Measurements from ENCODE around the gene POLA1.
A peak's percentile ranks its signal among the peaks of the same experiment; 100 is the strongest.

The POLA1 gene

DNA sequence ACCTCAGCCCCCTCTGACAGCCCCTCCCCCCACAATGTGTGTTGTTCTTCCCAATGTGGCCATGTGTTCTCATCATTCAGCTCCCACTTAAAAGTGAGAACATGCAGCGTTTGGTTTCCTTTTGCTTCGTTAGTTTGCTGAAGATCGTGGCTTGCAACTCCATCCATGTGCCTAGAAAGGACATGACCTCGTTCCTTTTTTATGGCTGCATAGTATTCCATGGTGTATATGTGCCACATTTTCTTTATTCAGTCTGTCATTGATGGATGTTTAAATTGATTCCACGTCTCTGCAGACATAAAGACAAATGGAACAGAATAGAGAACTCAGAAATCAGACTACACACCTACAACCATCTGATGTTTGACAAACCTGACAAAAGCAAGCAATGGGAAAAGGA lies 276.1 kb downstream of the POLA1 start:
- Mint-ChIP-seq H3K27me3 (ENCODE audit: low read depth) (no peaks in the 10 kb centered on the region), H3K4me1 (ENCODE audit: low read depth) (no peaks in the 10 kb centered on the region), H3K4me3 (no peak overlapping the region), H3K36me3 (ENCODE audit: low read depth) (no peaks in the 10 kb centered on the region), H3K9me3 (no peaks in the 10 kb centered on the region), H3K27ac (no peak overlapping the region)

DNA sequence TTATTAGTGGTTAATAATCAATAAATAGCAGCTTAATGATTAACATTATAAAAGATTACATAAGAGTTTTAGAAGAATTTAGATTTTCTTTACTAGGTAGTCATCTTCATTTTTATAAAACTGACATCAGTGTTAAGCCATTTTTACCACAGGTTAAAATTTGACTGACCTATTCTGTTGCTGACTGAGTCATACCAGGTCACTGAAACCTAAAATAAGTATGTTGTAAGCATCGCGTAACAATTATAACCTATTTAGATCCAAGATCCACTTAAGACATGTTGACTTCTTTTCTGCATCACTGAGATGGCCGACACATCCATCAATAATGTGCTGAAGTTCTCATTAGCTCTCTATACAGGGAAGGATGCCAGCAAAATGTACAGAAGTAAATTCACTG lies 285.4 kb downstream of the POLA1 start:
- no peaks in the 10 kb centered on the region for H3K27me3 Mint-ChIP-seq (ENCODE audit: low read depth)
- H3K4me1 Mint-ChIP-seq (ENCODE audit: low read depth), result no peaks in the 10 kb centered on the region
- no peaks in the 10 kb centered on the region for H3K36me3 Mint-ChIP-seq (ENCODE audit: low read depth)
- no peak overlapping the region for H3K27ac Mint-ChIP-seq
- H3K9me3 Mint-ChIP-seq, result no peaks in the 10 kb centered on the region
- H3K4me3 Mint-ChIP-seq, result no peak overlapping the region

DNA sequence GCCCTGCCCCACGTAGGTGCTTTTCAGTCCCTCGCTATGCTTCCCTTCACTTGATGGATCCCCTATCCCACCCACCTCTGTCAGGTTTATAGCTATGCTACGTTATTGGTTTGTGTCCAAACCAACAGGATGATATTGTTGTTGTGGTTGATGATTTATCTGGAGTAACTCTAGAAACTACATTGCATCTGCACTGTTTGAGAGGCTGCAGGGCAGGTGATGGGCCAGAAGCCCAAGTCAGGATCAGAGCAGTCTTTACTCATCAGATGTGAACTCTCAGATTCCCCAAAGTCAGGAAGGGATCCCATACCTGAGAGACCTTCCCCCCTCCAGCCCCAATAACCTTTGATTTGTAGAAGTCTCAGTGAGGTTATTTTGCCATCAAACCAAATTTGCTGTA lies 287.3 kb downstream of the POLA1 start:
- Mint-ChIP-seq H3K4me3 (no peak overlapping the region), H3K4me1 (ENCODE audit: low read depth) (no peaks in the 10 kb centered on the region), H3K9me3 (no peaks in the 10 kb centered on the region), H3K36me3 (ENCODE audit: low read depth) (no peaks in the 10 kb centered on the region), H3K27ac (no peak overlapping the region), H3K27me3 (ENCODE audit: low read depth) (no peaks in the 10 kb centered on the region)

GRCh38 chrX:24982306-24982965 lies 288.7 kb downstream of the POLA1 start:
- H3K36me3 Mint-ChIP-seq (ENCODE audit: low read depth), result no peaks in the 10 kb centered on the region
- no peaks in the 10 kb centered on the region for H3K27me3 Mint-ChIP-seq (ENCODE audit: low read depth)
- H3K4me1 Mint-ChIP-seq (ENCODE audit: low read depth), result no peaks in the 10 kb centered on the region
- no peak overlapping the region for H3K27ac Mint-ChIP-seq
- H3K4me3 Mint-ChIP-seq, result no peak overlapping the region
- no peaks in the 10 kb centered on the region for H3K9me3 Mint-ChIP-seq

- Mint-ChIP-seq H3K27me3 (ENCODE audit: low read depth) (no peaks in the 10 kb centered on the region), H3K4me1 (ENCODE audit: low read depth) (no peaks in the 10 kb centered on the region), H3K27ac (no peak overlapping the region), H3K36me3 (ENCODE audit: low read depth) (no peaks in the 10 kb centered on the region), H3K4me3 (no peak overlapping the region), H3K9me3 (no peaks in the 10 kb centered on the region)
Measured at GRCh38 chrX:24983931-24984330, 290.2 kb downstream of the POLA1 start.

DNA sequence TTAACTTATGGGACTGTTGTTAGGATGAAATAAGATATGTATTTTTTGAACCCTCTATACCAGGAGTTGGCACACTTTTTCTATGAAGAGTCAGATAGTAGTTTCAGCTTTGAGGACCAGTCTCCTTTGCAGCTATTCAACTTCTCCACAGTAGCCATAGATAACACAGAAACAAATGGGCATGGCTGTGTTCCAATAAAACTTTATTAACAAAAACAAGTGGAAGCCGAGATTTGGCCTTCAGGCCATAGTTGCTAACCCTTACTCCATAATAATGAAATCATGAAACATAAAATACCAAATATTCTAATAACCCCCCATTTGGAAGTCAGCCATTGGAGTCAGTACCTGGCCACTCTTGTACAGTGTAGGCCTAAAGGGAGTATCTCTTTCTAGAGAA lies 291.4 kb downstream of the POLA1 start:
- H3K4me3 Mint-ChIP-seq, result no peak overlapping the region
- H3K4me1 Mint-ChIP-seq (ENCODE audit: low read depth), result no peaks in the 10 kb centered on the region
- no peak overlapping the region for H3K27ac Mint-ChIP-seq

GRCh38 chrX:24987731-24988130 lies 294.0 kb downstream of the POLA1 start:
- H3K4me1 Mint-ChIP-seq (ENCODE audit: low read depth), result no peaks in the 10 kb centered on the region
- H3K4me3 Mint-ChIP-seq, result no peak overlapping the region
- H3K27ac Mint-ChIP-seq, result no peak overlapping the region
- H3K9me3 Mint-ChIP-seq, result no peaks in the 10 kb centered on the region
- no peaks in the 10 kb centered on the region for H3K27me3 Mint-ChIP-seq (ENCODE audit: low read depth)
- peaks cover 2% of the 10 kb centered on the region for H3K36me3 Mint-ChIP-seq (ENCODE audit: low read depth)

More for the DNA sequence above, 291.4 kb downstream of the POLA1 start:
- Mint-ChIP-seq H3K9me3 (no peaks in the 10 kb centered on the region), H3K27me3 (ENCODE audit: low read depth) (no peaks in the 10 kb centered on the region), H3K36me3 (ENCODE audit: low read depth) (no peaks in the 10 kb centered on the region)

- Mint-ChIP-seq H3K4me3 (no peak overlapping the region), H3K27me3 (ENCODE audit: low read depth) (no peaks in the 10 kb centered on the region), H3K9me3 (no peaks in the 10 kb centered on the region), H3K4me1 (ENCODE audit: low read depth) (no peaks in the 10 kb centered on the region), H3K36me3 (ENCODE audit: low read depth) (peaks cover 2% of the 10 kb centered on the region), H3K27ac (no peak overlapping the region)
Measured at GRCh38 chrX:24988314-24988713, 294.6 kb downstream of the POLA1 start.

- Mint-ChIP-seq H3K4me1 (ENCODE audit: low read depth) (no peaks in the 10 kb centered on the region), H3K4me3 (no peak overlapping the region), H3K9me3 (no peaks in the 10 kb centered on the region), H3K36me3 (ENCODE audit: low read depth) (peaks cover 2% of the 10 kb centered on the region), H3K27me3 (ENCODE audit: low read depth) (no peaks in the 10 kb centered on the region), H3K27ac (no peak overlapping the region)
Measured at GRCh38 chrX:24990535-24990934, 296.8 kb downstream of the POLA1 start.

GRCh38 chrX:24993879-24994278 lies 300.2 kb downstream of the POLA1 start:
- no peak overlapping the region for H3K4me3 Mint-ChIP-seq
- no peaks in the 10 kb centered on the region for H3K4me1 Mint-ChIP-seq (ENCODE audit: low read depth)
- no peaks in the 10 kb centered on the region for H3K27me3 Mint-ChIP-seq (ENCODE audit: low read depth)
- no peaks in the 10 kb centered on the region for H3K9me3 Mint-ChIP-seq
- peaks cover 2% of the 10 kb centered on the region for H3K36me3 Mint-ChIP-seq (ENCODE audit: low read depth)
- H3K27ac Mint-ChIP-seq, result no peak overlapping the region

DNA sequence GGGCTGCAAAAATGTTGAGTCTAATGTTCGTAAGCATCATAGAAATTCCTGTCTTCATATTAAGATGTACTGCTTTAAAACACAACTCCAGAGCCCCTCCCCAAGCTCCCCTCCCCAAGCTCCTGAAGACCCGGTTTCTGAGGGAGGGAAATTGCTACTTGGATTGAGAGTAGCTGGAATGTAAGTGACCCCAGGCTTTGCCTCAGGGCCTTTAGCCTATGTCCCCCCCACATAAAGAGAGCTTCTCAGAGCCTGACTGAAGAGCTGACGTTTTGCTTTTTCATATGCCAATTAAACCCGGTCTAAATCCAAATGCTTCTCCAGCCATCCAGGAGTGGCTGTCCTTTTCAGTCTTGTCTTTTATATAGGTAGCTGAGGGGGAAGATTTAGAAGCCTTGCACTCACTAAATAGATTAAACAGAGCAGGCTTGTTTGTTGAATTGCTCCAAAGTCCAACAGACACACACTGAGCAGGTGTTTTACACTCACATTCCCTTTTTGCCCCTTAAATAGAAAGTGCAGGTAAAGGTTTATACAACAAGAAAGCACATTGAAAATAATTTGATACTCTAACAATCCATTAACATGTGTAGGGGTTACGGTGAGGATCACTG lies 302.5 kb downstream of the POLA1 start:
- Mint-ChIP-seq H3K4me3 (no peak overlapping the region), H3K27me3 (ENCODE audit: low read depth) (peaks cover under 1% of the 10 kb centered on the region), H3K4me1 (ENCODE audit: low read depth) (no peaks in the 10 kb centered on the region), H3K27ac (no peak overlapping the region), H3K36me3 (ENCODE audit: low read depth) (no peaks in the 10 kb centered on the region), H3K9me3 (no peaks in the 10 kb centered on the region)

- Mint-ChIP-seq H3K36me3 (ENCODE audit: low read depth) (peaks cover 2% of the 10 kb centered on the region), H3K4me3 (no peak overlapping the region), H3K27me3 (ENCODE audit: low read depth) (peaks cover 23% of the 10 kb centered on the region)
Measured at GRCh38 chrX:24999511-24999910, 305.8 kb downstream of the POLA1 start.

GRCh38 chrX:25001808-25002660 lies 308.3 kb downstream of the POLA1 start:
- Mint-ChIP-seq H3K9me3 (no peaks in the 10 kb centered on the region), H3K36me3 (ENCODE audit: low read depth) (peaks cover 4% of the 10 kb centered on the region), H3K27me3 (ENCODE audit: low read depth) (peaks cover 37% of the 10 kb centered on the region), H3K4me1 (ENCODE audit: low read depth) (peaks cover 14% of the 10 kb centered on the region), H3K27ac (no peak overlapping the region), H3K4me3 (no peak overlapping the region)

More at GRCh38 chrX:24999511-24999910, 305.8 kb downstream of the POLA1 start:
- H3K27ac Mint-ChIP-seq, result no peak overlapping the region
- H3K4me1 Mint-ChIP-seq (ENCODE audit: low read depth), result peaks cover 6% of the 10 kb centered on the region
- no peaks in the 10 kb centered on the region for H3K9me3 Mint-ChIP-seq

DNA sequence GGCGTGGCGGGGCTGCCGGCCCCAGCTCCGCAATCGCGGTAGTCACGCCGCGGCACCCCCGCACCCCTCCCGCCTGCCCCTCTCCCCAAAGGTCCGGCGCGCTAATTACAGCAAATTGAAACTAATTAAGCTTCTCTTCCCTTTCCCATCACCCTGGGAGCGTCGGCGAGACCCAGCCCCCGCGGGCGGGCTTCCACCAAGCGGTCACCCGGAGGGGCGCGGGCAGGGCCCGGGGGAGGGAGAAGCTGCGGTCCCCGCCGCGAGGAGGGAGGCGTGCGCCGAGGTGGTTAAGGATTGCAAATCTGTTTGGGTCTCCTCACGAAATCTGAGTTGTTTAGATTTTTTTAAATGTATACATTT lies 308.9 kb downstream of the POLA1 start:
- peak overlapping the region; percentile 87 for H3K4me3 Mint-ChIP-seq

More for the DNA sequence above, 308.9 kb downstream of the POLA1 start:
- Mint-ChIP-seq H3K9me3 (no peaks in the 10 kb centered on the region), H3K27me3 (ENCODE audit: low read depth) (peaks cover 39% of the 10 kb centered on the region), H3K27ac (no peak overlapping the region), H3K4me1 (ENCODE audit: low read depth) (peaks cover 14% of the 10 kb centered on the region), H3K36me3 (ENCODE audit: low read depth) (peaks cover 4% of the 10 kb centered on the region)
